Right hindlimb (tissue), 1 donor: ENCODE measurements around the gene CFDP1.

ENCODE experiments used
- DNase-seq: peaks from one replicate; pipeline ENCODE4 v3.0.0-alpha.2; 2018

The CFDP1 gene

GRCh38 chr16:75263963-75264445, 169.3 kb downstream of the CFDP1 start:
- no peak for DNase-seq

GRCh38 chr16:75263291-75263962, 169.9 kb downstream of the CFDP1 start:
- DNase-seq: no peak

- DNase-seq: no peak
Observed at GRCh38 chr16:75262800-75263127, 170.5 kb downstream of the CFDP1 start.

GRCh38 chr16:75262104-75262799, 171.1 kb downstream of the CFDP1 start:
- no peak for DNase-seq

- no peak for DNase-seq
Observed at GRCh38 chr16:75261590-75262078, 171.7 kb downstream of the CFDP1 start.

GRCh38 chr16:75260851-75261589, 172.3 kb downstream of the CFDP1 start:
- DNase-seq: no peak

- DNase-seq: no peak
Observed at GRCh38 chr16:75258807-75259141, 174.5 kb downstream of the CFDP1 start.

- DNase-seq: no peak
Observed at GRCh38 chr16:75257886-75258806, 175.2 kb downstream of the CFDP1 start.

- peak; percentile 86 for DNase-seq
Observed at GRCh38 chr16:75256696-75257343, 176.5 kb downstream of the CFDP1 start.

GRCh38 chr16:75256059-75256571, 177.2 kb downstream of the CFDP1 start:
- DNase-seq: no peak

- DNase-seq: peak; percentile 57
Observed at GRCh38 chr16:75254359-75254837, 178.9 kb downstream of the CFDP1 start.

- DNase-seq: peak; percentile 53
Observed at GRCh38 chr16:75252946-75253911, 180.1 kb downstream of the CFDP1 start.

- peak; percentile 29 for DNase-seq
Observed at GRCh38 chr16:75252049-75252864, 181.0 kb downstream of the CFDP1 start.

- DNase-seq: peak; percentile 95
Observed at GRCh38 chr16:75251280-75252048, 181.8 kb downstream of the CFDP1 start, which contains the start of gene BCAR1. Gene BCAR1, minus strand, starts transcription at chr16:75251624. Its CDS starts 142 bp downstream, at chr16:75251482.

- peak; percentile 49 for DNase-seq
Observed at GRCh38 chr16:75250809-75251279, 182.5 kb downstream of the CFDP1 start.

GRCh38 chr16:75250089-75250808, 183.1 kb downstream of the CFDP1 start:
- DNase-seq: peak; percentile 30

- DNase-seq: no peak
Observed at GRCh38 chr16:75249441-75249840, 183.9 kb downstream of the CFDP1 start.
